Measurements from ENCODE around the gene PEAK1. TPM values are rescaled to one million over a fixed set of nuclear protein-coding genes. Genes with fewer than 3 reads are reported as not detected.

The PEAK1 gene
- total and polyA plus RNA-seq, 2 donors (not counting 3 experiments of a cell fraction or from before 2014, with no cell fraction given): 17.9 to 91.9 TPM

DNA sequence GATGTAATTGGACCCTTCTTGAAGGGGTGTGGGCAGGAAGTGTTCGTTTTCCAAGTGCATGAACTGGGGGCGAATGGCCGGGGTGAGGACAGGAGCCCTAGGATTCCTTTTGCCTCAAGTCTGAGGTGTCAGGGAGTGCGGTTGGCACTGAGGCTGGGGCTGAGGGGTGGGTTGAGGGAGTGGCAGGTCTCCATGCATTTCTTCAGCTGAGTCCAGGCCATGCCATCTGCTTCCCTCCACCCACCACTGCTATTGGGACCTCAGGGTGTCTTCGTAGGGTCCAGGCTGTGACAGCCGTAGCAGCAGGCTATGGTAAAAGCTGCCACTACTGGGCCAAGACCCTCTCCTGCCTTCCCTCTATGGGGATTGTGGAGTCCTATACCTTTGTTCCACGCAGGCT is 323.4 kb downstream of the PEAK1 start:
- no peaks in the 10 kb centered on the region for H3K79me2 ChIP-seq (ENCODE audit: control insufficient read depth, insufficient read depth, low read length)
- H3K9ac ChIP-seq (replicated peaks; ENCODE audit: extremely low read depth, insufficient read depth, low read length): no peak overlapping the region
- no peaks in the 10 kb centered on the region for H3K27me3 ChIP-seq (ENCODE audit: control insufficient read depth in 2 of 2, insufficient read depth in 2 of 2, low read length in 2 of 2)
- BruUV-seq (replicated peaks): no TSS peak
- no peak overlapping the region for H3K4me2 ChIP-seq (ENCODE audit: insufficient read depth, low read length)
- DNase-seq (ENCODE audit: low read depth, low spot score): no peak
- H4K20me1 ChIP-seq (replicated peaks; ENCODE audit: control insufficient read depth, extremely low read depth, insufficient read depth, low read length): no peaks in the 10 kb centered on the region
- H3K9me1 ChIP-seq (replicated peaks; ENCODE audit: control insufficient read depth, extremely low read depth, insufficient read depth, low read length): no peaks in the 10 kb centered on the region
- POLR2A ChIA-PET: no interaction called here
- H3K27ac ChIP-seq (ENCODE audit: insufficient read depth, low read depth, low read length): no peak overlapping the region
- CTCF ChIA-PET: interaction anchor here (1.1 kb wide), 1 partner anchor 155 kb away, joined by 3 read pairs; no protein-coding TSS in a partner anchor
- no peak for FAIRE-seq
- H2AFZ ChIP-seq (ENCODE audit: low read depth, low read length): no peak overlapping the region
- H3K9me3 ChIP-seq (replicated peaks; ENCODE audit: control insufficient read depth, insufficient read depth, low read length): no peaks in the 10 kb centered on the region
- no peaks in the 10 kb centered on the region for H3K36me3 ChIP-seq (ENCODE audit: control insufficient read depth in 2 of 2, extremely low read depth in 1 of 2, insufficient read depth in 2 of 2, low read length in 2 of 2)
- no peak overlapping the region for H3K4me3 ChIP-seq (replicated peaks in 1 of 3; ENCODE audit: insufficient read depth in 1 of 3, low read depth in 1 of 3, low read length in 3 of 3)
- no peak for TF ChIP-seq JUN (IDR thresholded peaks at IDR 0.05; ENCODE audit: borderline replicate concordance, insufficient read depth, insufficient read length, low read depth)
- no peak for TF ChIP-seq EZH2 (IDR thresholded peaks at IDR 0.05; ENCODE audit: borderline replicate concordance, low read depth, low read length, severe bottlenecking)
- TF ChIP-seq FOS (IDR thresholded peaks at IDR 0.05; ENCODE audit: borderline replicate concordance, insufficient read depth, low read length): no peak
- TF ChIP-seq POLR2AphosphoS5 (IDR thresholded peaks at IDR 0.05; ENCODE audit: insufficient read depth, low read depth, low read length): no peak
- TF ChIP-seq POLR2A (IDR thresholded peaks at IDR 0.05; ENCODE audit: low read depth, low read length): no peak
- TF ChIP-seq, protein P1, sequence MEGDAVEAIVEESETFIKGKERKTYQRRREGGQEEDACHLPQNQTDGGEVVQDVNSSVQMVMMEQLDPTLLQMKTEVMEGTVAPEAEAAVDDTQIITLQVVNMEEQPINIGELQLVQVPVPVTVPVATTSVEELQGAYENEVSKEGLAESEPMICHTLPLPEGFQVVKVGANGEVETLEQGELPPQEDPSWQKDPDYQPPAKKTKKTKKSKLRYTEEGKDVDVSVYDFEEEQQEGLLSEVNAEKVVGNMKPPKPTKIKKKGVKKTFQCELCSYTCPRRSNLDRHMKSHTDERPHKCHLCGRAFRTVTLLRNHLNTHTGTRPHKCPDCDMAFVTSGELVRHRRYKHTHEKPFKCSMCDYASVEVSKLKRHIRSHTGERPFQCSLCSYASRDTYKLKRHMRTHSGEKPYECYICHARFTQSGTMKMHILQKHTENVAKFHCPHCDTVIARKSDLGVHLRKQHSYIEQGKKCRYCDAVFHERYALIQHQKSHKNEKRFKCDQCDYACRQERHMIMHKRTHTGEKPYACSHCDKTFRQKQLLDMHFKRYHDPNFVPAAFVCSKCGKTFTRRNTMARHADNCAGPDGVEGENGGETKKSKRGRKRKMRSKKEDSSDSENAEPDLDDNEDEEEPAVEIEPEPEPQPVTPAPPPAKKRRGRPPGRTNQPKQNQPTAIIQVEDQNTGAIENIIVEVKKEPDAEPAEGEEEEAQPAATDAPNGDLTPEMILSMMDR (IDR thresholded peaks at IDR 0.05; ENCODE audit: extremely low read depth in 1 of 2, insufficient read depth in 1 of 2, low read depth in 1 of 2, low read length in 2 of 2): no peak
- TF ChIP-seq, protein P2, sequence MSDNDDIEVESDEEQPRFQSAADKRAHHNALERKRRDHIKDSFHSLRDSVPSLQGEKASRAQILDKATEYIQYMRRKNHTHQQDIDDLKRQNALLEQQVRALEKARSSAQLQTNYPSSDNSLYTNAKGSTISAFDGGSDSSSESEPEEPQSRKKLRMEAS (IDR thresholded peaks at IDR 0.05; ENCODE audit: insufficient read depth, insufficient read length): no peak
- TF ChIP-seq MYC (IDR thresholded peaks at IDR 0.05; ENCODE audit: low read depth, low read length): no peak
- no peak for TF ChIP-seq GATA2 (IDR thresholded peaks at IDR 0.05; ENCODE audit: insufficient read depth, insufficient read length, low read depth, low read length)
- no peaks in the 10 kb centered on the region for H3K4me1 ChIP-seq (ENCODE audit: control insufficient read depth, extremely low read depth, insufficient read depth, low read length)
- intact Hi-C loops (cut with micrococcal nuclease) (no loop called here), dilution Hi-C loops (cut with MboI; ENCODE audit: extremely low pct_ligation_motif_present, low sequenced_read_pairs) (no loop called here)
